HEK293 (cell line): ENCODE measurements around the gene TAMALIN.

Experiments used
- CTCF ChIA-PET: fragments of 350-600 bp; formaldehyde crosslinking; extraction: SDS; loops from one replicate; lab custom pipeline; 2021; ENCODE audit warnings: antibody characterized with exemption; lab: Yijun Ruan, JAX
- POLR2A ChIA-PET: fragments of 300-600 bp; formaldehyde crosslinking; extraction: SDS; loops from one replicate; lab custom pipeline; 2020; ENCODE audit warnings: antibody characterized with exemption, inconsistent platforms; lab: Yijun Ruan, JAX
- H3K27ac ChIP-seq: fragments of 200-500 bp; sonication (Bioruptor generic); 2 replicates; pipeline ENCODE4 v1.5.1; 2014; ENCODE audit warnings: low read depth, low read length, control low read depth, inconsistent platforms; ENCODE audit errors: extremely low read depth
- H3K36me3 ChIP-seq, 2 experiments: fragments of 200-500 bp in 1 of 2; sonication (Bioruptor generic) in 1 of 2; 1 replicate in 1 of 2; 2 replicates in 1 of 2; pipeline ENCODE4 v1.5.1; 2014 to 2017; ENCODE audit warnings: inconsistent platforms in 2 of 2, low read length in 2 of 2; ENCODE audit not compliant: control insufficient read depth in 2 of 2, insufficient read depth in 1 of 2
- H3K4me1 ChIP-seq: fragments of 200-500 bp; sonication (Bioruptor generic); 2 replicates; pipeline ENCODE4 v1.5.1; 2014; ENCODE audit warnings: mild to moderate bottlenecking, low read length, inconsistent platforms; ENCODE audit not compliant: control insufficient read depth, insufficient read depth
- H3K4me3 ChIP-seq: 2 replicates; pipeline ENCODE4 v1.5.1; 2011; ENCODE audit warnings: low read depth, mild to moderate bottlenecking, control low read depth, low read length, moderate library complexity
- H3K9me3 ChIP-seq: fragments of 200-500 bp; sonication (Bioruptor generic); 2 replicates; pipeline ENCODE4 v1.5.1; 2014; ENCODE audit warnings: low read depth, low read length, inconsistent platforms; ENCODE audit not compliant: control insufficient read depth, insufficient read depth
- HOXC10 ChIP-seq: sonication (generic); formaldehyde crosslinking; IDR thresholded peaks from 2 replicates; pipeline ENCODE4 v1.8.1; 2023; ENCODE audit warnings: mild to moderate bottlenecking, missing genetic modification reagents
- SCRT1 ChIP-seq: fragments of 450-650 bp; formaldehyde crosslinking; IDR thresholded peaks from 2 replicates; pipeline ENCODE4 v1.5.1; 2016; ENCODE audit warnings: missing biosample characterization, missing genetic modification characterization, borderline replicate concordance
- SCRT2 ChIP-seq: fragments of 450-650 bp; formaldehyde crosslinking; IDR thresholded peaks from 2 replicates; pipeline ENCODE4 v1.5.1; 2016; ENCODE audit warnings: missing biosample characterization, missing genetic modification characterization
- TSHZ1 ChIP-seq: fragments of 450-650 bp; formaldehyde crosslinking; IDR thresholded peaks from 2 replicates; pipeline ENCODE4 v1.5.1; 2016; ENCODE audit warnings: missing biosample characterization, missing genetic modification characterization, borderline replicate concordance
- ZBTB17 ChIP-seq: fragments of 450-650 bp; formaldehyde crosslinking; IDR thresholded peaks from 2 replicates; pipeline ENCODE4 v1.5.1; 2016; ENCODE audit warnings: missing biosample characterization, missing genetic modification characterization
- ZBTB8A ChIP-seq: fragments of 450-650 bp; formaldehyde crosslinking; IDR thresholded peaks from 2 replicates; pipeline ENCODE4 v1.5.1; 2016; ENCODE audit warnings: missing biosample characterization, missing genetic modification characterization
- ZIC2 ChIP-seq: fragments of 450-650 bp; formaldehyde crosslinking; IDR thresholded peaks from 2 replicates; pipeline ENCODE4 v1.5.1; 2016; ENCODE audit warnings: missing biosample characterization, missing genetic modification characterization
- ZNF214 ChIP-seq: fragments of 450-650 bp; formaldehyde crosslinking; IDR thresholded peaks from 2 replicates; pipeline ENCODE4 v1.5.1; 2017; ENCODE audit warnings: missing biosample characterization, mild to moderate bottlenecking, missing genetic modification characterization, borderline replicate concordance
- ZNF223 ChIP-seq: fragments of 450-650 bp; formaldehyde crosslinking; IDR thresholded peaks from 2 replicates; pipeline ENCODE4 v1.5.1; 2016; ENCODE audit warnings: missing biosample characterization, missing genetic modification characterization
- ZNF426 ChIP-seq: fragments of 450-650 bp; formaldehyde crosslinking; IDR thresholded peaks from 2 replicates; pipeline ENCODE4 v1.5.1; 2017; ENCODE audit warnings: missing biosample characterization, missing genetic modification characterization, mild to moderate bottlenecking, inconsistent platforms, moderate library complexity
- ZNF518A ChIP-seq: fragments of 450-650 bp; formaldehyde crosslinking; conservative IDR thresholded peaks from 2 replicates; pipeline ENCODE4 v1.5.1; 2016; ENCODE audit warnings: low read depth, missing biosample characterization, missing genetic modification characterization
- ZNF692 ChIP-seq: fragments of 450-650 bp; formaldehyde crosslinking; IDR thresholded peaks from 2 replicates; pipeline ENCODE4 v1.5.1; 2016; ENCODE audit warnings: missing biosample characterization, missing genetic modification characterization
- ZSCAN4 ChIP-seq: fragments of 450-650 bp; formaldehyde crosslinking; IDR thresholded peaks from 2 replicates; pipeline ENCODE4 v1.5.1; 2017; ENCODE audit warnings: missing biosample characterization, missing genetic modification characterization

TAMALIN gene

GRCh38 chr12:51985154-51985835 is 21.5 kb upstream of the TAMALIN start:
- peak; percentile 89 for TF ChIP-seq SCRT1 (tag by site-specific recombination)
- TF ChIP-seq HOXC10, result no peak
- TF ChIP-seq ZNF426 (tag by site-specific recombination), result no peak
- TF ChIP-seq SCRT2 (tag by site-specific recombination), result peak; percentile 95
- Histone ChIP-seq H3K36me3 (peaks cover 39 to 83% of the 10 kb centered on the region in 2 experiments), H3K4me3 (no peak overlapping the region), H3K4me1 (0 out of 2 replicates have a peak, but pooled peaks cover 3% of the 10 kb centered on the region), H3K27ac (no peak overlapping the region), H3K9me3 (no peaks in the 10 kb centered on the region)
- ChIA-PET CTCF (interaction anchor here (0.6 to 21.1 kb wide), 6 partner anchors 14 to 110 kb away, joined by 3 to 349 read pairs (median 22); no protein-coding TSS in a partner anchor), POLR2A (no interaction called here)

GRCh38 chr12:51986834-51987233 is 19.9 kb upstream of the TAMALIN start:
- no peak for TF ChIP-seq ZBTB17 (tag by site-specific recombination)
- peak; percentile 83; the same call in 1 of the 2 replicates for TF ChIP-seq SCRT1 (tag by site-specific recombination)
- no peak for TF ChIP-seq ZNF223 (tag by site-specific recombination)
- TF ChIP-seq ZNF518A (tag by site-specific recombination), result no peak
- no peak for TF ChIP-seq ZNF214
- no peak for TF ChIP-seq ZBTB8A (tag by site-specific recombination)
- TF ChIP-seq TSHZ1 (tag by site-specific recombination), result no peak
- no peak for TF ChIP-seq ZNF692 (tag by site-specific recombination)
- TF ChIP-seq SCRT2 (tag by site-specific recombination), result peak; percentile 96
- 0 out of 2 replicates have a peak, but pooled peaks have one; percentile 20 for TF ChIP-seq ZIC2 (tag by site-specific recombination)
- TF ChIP-seq ZSCAN4 (tag by site-specific recombination), result no peak
- H3K36me3 ChIP-seq, result peaks cover 36 to 79% of the 10 kb centered on the region in 2 experiments
- CTCF ChIA-PET, result interaction anchor here (1.4 to 21.1 kb wide), 3 partner anchors 16 to 64 kb away, joined by 4 to 349 read pairs (median 6); no protein-coding TSS in a partner anchor
- H3K27ac ChIP-seq, result no peak overlapping the region
- H3K4me1 ChIP-seq, result 0 out of 2 replicates have a peak, but pooled peaks cover 3% of the 10 kb centered on the region
- H3K4me3 ChIP-seq, result no peak overlapping the region
- POLR2A ChIA-PET, result no interaction called here
- H3K9me3 ChIP-seq, result no peaks in the 10 kb centered on the region
